ENCODE measurements around the gene ATXN2. TPM values are rescaled to one million over a fixed set of nuclear protein-coding genes. Genes with fewer than 3 reads are reported as not detected.

The ATXN2 gene
- total and polyA plus RNA-seq, 4 donors = 11.5 to 33.1 (median 22.1) TPM

GRCh38 chr12:111578276-111578970 lies 20.7 kb downstream of the ATXN2 start:
- peak overlapping the region; percentile 55 to 64 for H3K27ac ChIP-seq (ENCODE audit: low read depth in 1 of 2, low read length in 2 of 2)
- 67% methylated on average over 4 of the region's 4 CpGs for WGBS
- H3K4me1 ChIP-seq (ENCODE audit: control insufficient read depth in 4 of 4, insufficient read depth in 4 of 4, low read length in 3 of 4) = peaks cover 5 to 39% (median 27%) of the 10 kb centered on the region in 4 donors
- TF ChIP-seq, protein P1, sequence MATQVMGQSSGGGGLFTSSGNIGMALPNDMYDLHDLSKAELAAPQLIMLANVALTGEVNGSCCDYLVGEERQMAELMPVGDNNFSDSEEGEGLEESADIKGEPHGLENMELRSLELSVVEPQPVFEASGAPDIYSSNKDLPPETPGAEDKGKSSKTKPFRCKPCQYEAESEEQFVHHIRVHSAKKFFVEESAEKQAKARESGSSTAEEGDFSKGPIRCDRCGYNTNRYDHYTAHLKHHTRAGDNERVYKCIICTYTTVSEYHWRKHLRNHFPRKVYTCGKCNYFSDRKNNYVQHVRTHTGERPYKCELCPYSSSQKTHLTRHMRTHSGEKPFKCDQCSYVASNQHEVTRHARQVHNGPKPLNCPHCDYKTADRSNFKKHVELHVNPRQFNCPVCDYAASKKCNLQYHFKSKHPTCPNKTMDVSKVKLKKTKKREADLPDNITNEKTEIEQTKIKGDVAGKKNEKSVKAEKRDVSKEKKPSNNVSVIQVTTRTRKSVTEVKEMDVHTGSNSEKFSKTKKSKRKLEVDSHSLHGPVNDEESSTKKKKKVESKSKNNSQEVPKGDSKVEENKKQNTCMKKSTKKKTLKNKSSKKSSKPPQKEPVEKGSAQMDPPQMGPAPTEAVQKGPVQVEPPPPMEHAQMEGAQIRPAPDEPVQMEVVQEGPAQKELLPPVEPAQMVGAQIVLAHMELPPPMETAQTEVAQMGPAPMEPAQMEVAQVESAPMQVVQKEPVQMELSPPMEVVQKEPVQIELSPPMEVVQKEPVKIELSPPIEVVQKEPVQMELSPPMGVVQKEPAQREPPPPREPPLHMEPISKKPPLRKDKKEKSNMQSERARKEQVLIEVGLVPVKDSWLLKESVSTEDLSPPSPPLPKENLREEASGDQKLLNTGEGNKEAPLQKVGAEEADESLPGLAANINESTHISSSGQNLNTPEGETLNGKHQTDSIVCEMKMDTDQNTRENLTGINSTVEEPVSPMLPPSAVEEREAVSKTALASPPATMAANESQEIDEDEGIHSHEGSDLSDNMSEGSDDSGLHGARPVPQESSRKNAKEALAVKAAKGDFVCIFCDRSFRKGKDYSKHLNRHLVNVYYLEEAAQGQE (IDR thresholded peaks at IDR 0.05) = no peak
- TF ChIP-seq FOXA1 (IDR thresholded peaks at IDR 0.05) = no peak
- no peak for TF ChIP-seq RXRA (IDR thresholded peaks at IDR 0.05)
- no peak for TF ChIP-seq TAF1 (conservative IDR thresholded peaks at IDR 0.05)
- TF ChIP-seq FOXA2 (IDR thresholded peaks at IDR 0.05) = no peak
- TF ChIP-seq NR2F2 (IDR thresholded peaks at IDR 0.05) = no peak
- no peak for TF ChIP-seq ZBTB33 (IDR thresholded peaks at IDR 0.05)
- TF ChIP-seq HNF4A (conservative IDR thresholded peaks at IDR 0.05) = no peak
- TF ChIP-seq GABPA (IDR thresholded peaks at IDR 0.05 in 1 of 2, conservative IDR thresholded peaks at IDR 0.05 in 1 of 2) = no peak
- TF ChIP-seq SP1 (IDR thresholded peaks at IDR 0.05) = no peak
- TF ChIP-seq EGR1 (IDR thresholded peaks at IDR 0.05; ENCODE audit: low read depth in 2 of 2) = no peak
- TF ChIP-seq CTCF (IDR thresholded peaks at IDR 0.05; ENCODE audit: low read depth, low read length, missing input control) = no peak
- no peak for TF ChIP-seq HNF4G (IDR thresholded peaks at IDR 0.05)
- DNase-seq (ENCODE audit: low spot score) = no peak
- H3K36me3 ChIP-seq (ENCODE audit: control insufficient read depth in 4 of 4, insufficient read depth in 3 of 4, low read depth in 1 of 4, low read length in 3 of 4) = no peaks in the 10 kb centered on the region
- H3K27me3 ChIP-seq (ENCODE audit: control insufficient read depth in 4 of 4, insufficient read depth in 4 of 4, low read length in 3 of 4) = no peaks in the 10 kb centered on the region
- no peaks in the 10 kb centered on the region for H3K9me3 ChIP-seq (ENCODE audit: control insufficient read depth in 4 of 4, low read length in 3 of 4)
- no peak overlapping the region for H3K4me3 ChIP-seq (ENCODE audit: low read depth in 1 of 3, low read length in 3 of 3)
- H3K9ac ChIP-seq (ENCODE audit: low read depth in 1 of 2, low read length in 2 of 2) = no peak overlapping the region

DNA sequence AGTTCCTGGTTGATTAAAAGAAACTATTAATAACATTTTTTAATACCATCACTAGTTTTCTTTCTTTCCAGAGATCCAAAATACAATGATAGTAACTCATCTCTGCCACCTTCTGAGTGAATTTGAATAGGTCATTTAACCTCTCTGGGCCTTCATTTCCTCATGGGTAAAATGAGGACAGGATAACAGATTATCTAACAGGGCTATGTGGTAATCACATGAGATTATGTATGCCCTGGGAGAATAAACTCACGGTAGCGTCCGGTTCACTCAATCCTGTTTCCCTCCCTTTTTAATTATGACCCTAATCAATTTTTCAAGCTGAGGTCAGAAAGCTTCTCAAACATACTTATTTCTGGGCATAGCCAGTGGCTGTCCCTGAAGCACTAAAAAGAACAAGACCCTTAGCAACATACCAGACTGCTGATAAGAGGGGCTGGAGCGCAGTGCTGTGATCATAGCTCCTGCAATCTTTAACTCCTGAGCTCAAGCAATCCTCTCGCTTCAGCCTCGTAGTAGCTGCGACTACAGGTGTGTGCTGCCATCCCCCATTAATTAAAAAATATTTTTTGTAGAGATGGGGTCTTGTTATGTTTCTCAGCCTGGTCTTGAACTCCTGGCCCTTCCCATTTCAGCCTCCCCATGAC lies 24.2 kb downstream of the ATXN2 start:
- Histone ChIP-seq H3K4me3 (ENCODE audit: low read depth in 1 of 3, low read length in 3 of 3) (no peak overlapping the region), H3K27ac (ENCODE audit: low read depth in 1 of 2, low read length in 2 of 2) (peak overlapping the region; percentile 49 to 54), H3K4me1 (ENCODE audit: control insufficient read depth in 4 of 4, insufficient read depth in 4 of 4, low read length in 3 of 4) (peaks cover 7 to 37% (median 23%) of the 10 kb centered on the region in 4 donors), H3K36me3 (ENCODE audit: control insufficient read depth in 4 of 4, insufficient read depth in 3 of 4, low read depth in 1 of 4, low read length in 3 of 4) (no peaks in the 10 kb centered on the region), H3K27me3 (ENCODE audit: control insufficient read depth in 4 of 4, insufficient read depth in 4 of 4, low read length in 3 of 4) (no peaks in the 10 kb centered on the region), H3K9me3 (ENCODE audit: control insufficient read depth in 4 of 4, low read length in 3 of 4) (no peaks in the 10 kb centered on the region), H3K9ac (ENCODE audit: low read depth in 1 of 2, low read length in 2 of 2) (no peak overlapping the region)
- no peak for DNase-seq (ENCODE audit: low spot score)
- WGBS = 28% methylated on average over 7 of the region's 7 CpGs
- TF ChIP-seq EGR1 (IDR thresholded peaks at IDR 0.05; ENCODE audit: low read depth in 2 of 2) = no peak
- TF ChIP-seq TAF1 (conservative IDR thresholded peaks at IDR 0.05) = no peak
- peak; percentile 86 to 87 for TF ChIP-seq RXRA (IDR thresholded peaks at IDR 0.05)
- TF ChIP-seq, protein P1 (IDR thresholded peaks at IDR 0.05) = no peak
- no peak for TF ChIP-seq YY1 (IDR thresholded peaks at IDR 0.05)
- peak in 1 of 2 donors; percentile 37 for TF ChIP-seq GABPA (IDR thresholded peaks at IDR 0.05 in 1 of 2, conservative IDR thresholded peaks at IDR 0.05 in 1 of 2)
- TF ChIP-seq HNF4A (conservative IDR thresholded peaks at IDR 0.05) = peak in 1 of 2 donors; percentile 30
- peak; percentile 42 for TF ChIP-seq NR2F2 (IDR thresholded peaks at IDR 0.05)
- TF ChIP-seq SP1 (IDR thresholded peaks at IDR 0.05) = peak; percentile 9
- no peak for TF ChIP-seq HNF4G (IDR thresholded peaks at IDR 0.05)
- no peak for TF ChIP-seq FOXA1 (IDR thresholded peaks at IDR 0.05)
- TF ChIP-seq JUND (IDR thresholded peaks at IDR 0.05) = no peak
- TF ChIP-seq, protein P2, sequence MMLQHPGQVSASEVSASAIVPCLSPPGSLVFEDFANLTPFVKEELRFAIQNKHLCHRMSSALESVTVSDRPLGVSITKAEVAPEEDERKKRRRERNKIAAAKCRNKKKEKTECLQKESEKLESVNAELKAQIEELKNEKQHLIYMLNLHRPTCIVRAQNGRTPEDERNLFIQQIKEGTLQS (IDR thresholded peaks at IDR 0.05) = no peak
- no peak for TF ChIP-seq FOXA2 (IDR thresholded peaks at IDR 0.05)
- TF ChIP-seq MAX (IDR thresholded peaks at IDR 0.05) = no peak
- peak; percentile 27 to 30 for TF ChIP-seq RAD21 (IDR thresholded peaks at IDR 0.05)

Data from liver (tissue), 9 donors.